Uterus (tissue), 2 donors: ENCODE results near the gene ZFP30.

Experiments used
- POLR2A ChIP-seq, 2 donors: fragments of 450-650 bp; IDR thresholded peaks; one replicate each; pipeline ENCODE4 v1.6.1; 2016; ENCODE audit warnings: antibody characterized with exemption in 2 of 2, mild to moderate bottlenecking in 1 of 2, moderate library complexity in 1 of 2
- TF ChIP-seq, protein P1 (sequence below), 4 experiments: fragments of 200-600 bp in 2 of 4; fragments of 450-650 bp in 2 of 4; sonication (generic) in 2 of 4; IDR thresholded peaks; one replicate each; pipeline ENCODE4 v1.5.1; 2016 to 2019; ENCODE audit warnings: antibody characterized with exemption in 4 of 4, mild to moderate bottlenecking in 2 of 4, moderate library complexity in 1 of 4

- TF ChIP-seq, protein P1, sequence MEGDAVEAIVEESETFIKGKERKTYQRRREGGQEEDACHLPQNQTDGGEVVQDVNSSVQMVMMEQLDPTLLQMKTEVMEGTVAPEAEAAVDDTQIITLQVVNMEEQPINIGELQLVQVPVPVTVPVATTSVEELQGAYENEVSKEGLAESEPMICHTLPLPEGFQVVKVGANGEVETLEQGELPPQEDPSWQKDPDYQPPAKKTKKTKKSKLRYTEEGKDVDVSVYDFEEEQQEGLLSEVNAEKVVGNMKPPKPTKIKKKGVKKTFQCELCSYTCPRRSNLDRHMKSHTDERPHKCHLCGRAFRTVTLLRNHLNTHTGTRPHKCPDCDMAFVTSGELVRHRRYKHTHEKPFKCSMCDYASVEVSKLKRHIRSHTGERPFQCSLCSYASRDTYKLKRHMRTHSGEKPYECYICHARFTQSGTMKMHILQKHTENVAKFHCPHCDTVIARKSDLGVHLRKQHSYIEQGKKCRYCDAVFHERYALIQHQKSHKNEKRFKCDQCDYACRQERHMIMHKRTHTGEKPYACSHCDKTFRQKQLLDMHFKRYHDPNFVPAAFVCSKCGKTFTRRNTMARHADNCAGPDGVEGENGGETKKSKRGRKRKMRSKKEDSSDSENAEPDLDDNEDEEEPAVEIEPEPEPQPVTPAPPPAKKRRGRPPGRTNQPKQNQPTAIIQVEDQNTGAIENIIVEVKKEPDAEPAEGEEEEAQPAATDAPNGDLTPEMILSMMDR (IDR thresholded peaks at IDR 0.05): no peak
- no peak for TF ChIP-seq POLR2A (IDR thresholded peaks at IDR 0.05)
Observed at GRCh38 chr19:37692956-37693620, 37.8 kb upstream of the ZFP30 start.
